HepG2 (cell line): ENCODE results near the gene SDF2. TPM values are rescaled to one million over a fixed set of nuclear protein-coding genes. Genes with fewer than 3 reads are reported as not detected.

Source experiments
- ATAC-seq: fragments of 200-7000 bp; cut with Tn5 transposase; 3 replicates; pipeline ENCODE4 v1.9.1; 2020; ENCODE audit warnings: mild to moderate bottlenecking, moderate library complexity
- BruUV-seq: library from RNA; stranded (reverse); fragments of 400-500 nt; replicated peaks from 2 replicates; lab custom pipeline; 2021; lab: Mats Ljungman, UMichigan
- CTCF ChIA-PET: fragments of 300-600 bp; formaldehyde crosslinking; extraction: SDS; loops from one replicate; lab custom pipeline; 2021; ENCODE audit warnings: low total read pairs, inconsistent platforms, low intra/inter-chr PET ratio; lab: Yijun Ruan, JAX
- POLR2A ChIA-PET: fragments of 350-600 bp; sonication (Branson Sonifier 250); formaldehyde crosslinking; loops from one replicate; lab custom pipeline; 2020; ENCODE audit warnings: antibody characterized with exemption, inconsistent platforms; lab: Yijun Ruan, JAX
- DNase-seq: peaks from one replicate; pipeline ENCODE4 v3.0.0-alpha.2; 2015; ENCODE audit warnings: low spot score
- FAIRE-seq: peaks from 3 replicates; lab custom pipeline; 2011; peaks lifted over from hg19 to GRCh38; lab: Jason Lieb, UNC
- H2AFZ ChIP-seq: one replicate; pipeline ENCODE4 v1.6.1; 2011; ENCODE audit warnings: low read length, inconsistent platforms
- H3K27ac ChIP-seq: fragments of 300-600 bp; 3 replicates; pipeline ENCODE4 v1.8.0; 2011; ENCODE audit warnings: mixed run types, mild to moderate bottlenecking, mixed read lengths, low read length, inconsistent platforms; ENCODE audit not compliant: insufficient read depth; ENCODE audit errors: extremely low read length
- H3K27me3 ChIP-seq, 2 experiments: fragments of 200-600 bp in 1 of 2; 2 replicates in 1 of 2; 3 replicates in 1 of 2; pipeline versions ENCODE4 v1.6.0 to v1.8.0; 2011; ENCODE audit warnings: low read length in 2 of 2, mild to moderate bottlenecking in 2 of 2, moderate library complexity in 2 of 2, inconsistent platforms in 1 of 2; ENCODE audit not compliant: insufficient read depth in 2 of 2, control insufficient read depth in 1 of 2
- H3K36me3 ChIP-seq, 2 experiments: fragments of 200-600 bp in 1 of 2; replicated peaks in 1 of 2; 2 replicates in 1 of 2; 3 replicates in 1 of 2; pipeline versions ENCODE4 v1.5.1 to v1.8.0; 2011; ENCODE audit warnings: low read length in 2 of 2, inconsistent platforms in 1 of 2; ENCODE audit not compliant: insufficient read depth in 2 of 2, control insufficient read depth in 1 of 2
- H3K4me1 ChIP-seq: 2 replicates; pipeline ENCODE4 v1.5.1; 2012; ENCODE audit warnings: low read length, inconsistent platforms; ENCODE audit not compliant: insufficient read depth
- H3K4me2 ChIP-seq: 2 replicates; pipeline ENCODE4 v1.6.0; 2011; ENCODE audit warnings: low read depth, low read length, inconsistent platforms
- H3K4me3 ChIP-seq, 3 experiments: fragments of 200-600 bp in 1 of 3; sonication (generic), shearing (Covaris generic) in 1 of 3; replicated peaks in 1 of 3; 2 replicates each; pipeline ENCODE4 v1.5.1; 2011 to 2016; ENCODE audit warnings: low read length in 3 of 3, inconsistent platforms in 2 of 3, low read depth in 2 of 3, mild to moderate bottlenecking in 2 of 3, control low read depth in 1 of 3, mixed read lengths in 1 of 3; ENCODE audit not compliant: insufficient read depth in 1 of 3
- H3K79me2 ChIP-seq: one replicate; pipeline ENCODE4 v1.6.1; 2011; ENCODE audit warnings: low read length, inconsistent platforms; ENCODE audit not compliant: insufficient read depth
- H3K9ac ChIP-seq: 2 replicates; pipeline ENCODE4 v1.6.0; 2011; ENCODE audit warnings: mild to moderate bottlenecking, low read depth, low read length, inconsistent platforms; ENCODE audit not compliant: insufficient read depth
- H3K9me3 ChIP-seq: 2 replicates; pipeline ENCODE4 v1.5.1; 2012; ENCODE audit warnings: mild to moderate bottlenecking, low read length
- H4K20me1 ChIP-seq: 2 replicates; pipeline ENCODE4 v1.6.0; 2011; ENCODE audit warnings: inconsistent platforms, mild to moderate bottlenecking, low read length, moderate library complexity; ENCODE audit not compliant: insufficient read depth
- BCL6 ChIP-seq: IDR thresholded peaks from 2 replicates; pipeline ENCODE4 v1.6.1; 2016; ENCODE audit warnings: missing genetic modification reagents, missing compliant biosample characterization
- CENPX ChIP-seq: sonication (generic); formaldehyde crosslinking; IDR thresholded peaks from 2 replicates; pipeline ENCODE4 v1.9.0; 2021; ENCODE audit warnings: mild to moderate bottlenecking, missing genetic modification reagents, moderate library complexity
- HOXA3 ChIP-seq: sonication (generic); formaldehyde crosslinking; IDR thresholded peaks from 2 replicates; pipeline ENCODE4 v1.5.0; 2020; ENCODE audit warnings: missing genetic modification reagents
- NFE2L1 ChIP-seq: sonication (generic); formaldehyde crosslinking; IDR thresholded peaks from 2 replicates; pipeline ENCODE4 v1.4.0; 2020; ENCODE audit warnings: missing genetic modification reagents, mild to moderate bottlenecking, borderline replicate concordance
- RBM39 ChIP-seq: fragments of 200-400 bp; formaldehyde crosslinking; IDR thresholded peaks from one replicate; pipeline ENCODE4 v1.6.1; 2018; ENCODE audit warnings: antibody characterized with exemption, mild to moderate bottlenecking, low read depth, low read length; ENCODE audit not compliant: poor library complexity, severe bottlenecking
- SALL2 ChIP-seq: sonication (generic); formaldehyde crosslinking; IDR thresholded peaks from 2 replicates; pipeline ENCODE4 v1.8.1; 2023; ENCODE audit warnings: mild to moderate bottlenecking, missing genetic modification reagents, inconsistent platforms
- SPEN ChIP-seq: sonication (generic); formaldehyde crosslinking; IDR thresholded peaks from 2 replicates; pipeline ENCODE4 v1.5.1; 2020; ENCODE audit warnings: low read depth, mild to moderate bottlenecking, missing genetic modification reagents
- TARDBP ChIP-seq: sonication (generic); formaldehyde crosslinking; IDR thresholded peaks from 2 replicates; pipeline ENCODE4 v1.8.0; 2022; ENCODE audit warnings: mild to moderate bottlenecking, missing genetic modification reagents
- ZBTB38 ChIP-seq: sonication (generic); formaldehyde crosslinking; IDR thresholded peaks from 2 replicates; pipeline ENCODE4 v1.5.1; 2020; ENCODE audit warnings: mild to moderate bottlenecking, missing genetic modification reagents
- ZBTB43 ChIP-seq: sonication (generic); formaldehyde crosslinking; conservative IDR thresholded peaks from 2 replicates; pipeline ENCODE4 v1.4.0; 2020; ENCODE audit warnings: missing genetic modification reagents
- ZFP37 ChIP-seq: sonication (generic); formaldehyde crosslinking; IDR thresholded peaks from 2 replicates; pipeline ENCODE4 v1.4.0; 2020; ENCODE audit warnings: missing genetic modification reagents, borderline replicate concordance
- ZNF234 ChIP-seq: sonication (generic); formaldehyde crosslinking; conservative IDR thresholded peaks from 2 replicates; pipeline ENCODE4 v1.5.1; 2020; ENCODE audit warnings: mild to moderate bottlenecking, missing genetic modification reagents
- ZNF30 ChIP-seq: sonication (generic); formaldehyde crosslinking; IDR thresholded peaks from 2 replicates; pipeline ENCODE4 v1.5.0; 2020; ENCODE audit warnings: mild to moderate bottlenecking, missing genetic modification reagents
- ZNF317 ChIP-seq: sonication (generic); formaldehyde crosslinking; IDR thresholded peaks from 2 replicates; pipeline ENCODE4 v1.5.0; 2020; ENCODE audit warnings: mild to moderate bottlenecking, missing genetic modification reagents
- ZNF510 ChIP-seq: sonication (generic); formaldehyde crosslinking; IDR thresholded peaks from 2 replicates; pipeline ENCODE4 v1.4.0; 2020; ENCODE audit warnings: low read depth, mild to moderate bottlenecking, missing genetic modification reagents
- ZNF556 ChIP-seq: sonication (generic); formaldehyde crosslinking; IDR thresholded peaks from 2 replicates; pipeline ENCODE4 v1.4.0; 2020; ENCODE audit warnings: mild to moderate bottlenecking, missing genetic modification reagents, borderline replicate concordance
- ZNF629 ChIP-seq: sonication (generic); formaldehyde crosslinking; conservative IDR thresholded peaks from 2 replicates; pipeline ENCODE4 v1.5.0; 2020; ENCODE audit warnings: missing genetic modification reagents
- WGBS: methylation state at CpG from one replicate; pipeline ENCODE4 v1.1.6; 2017; ENCODE audit warnings: low lambda C conversion rate; 5-methylcytosine and 5-hydroxymethylcytosine counted together
- in situ Hi-C: cut with HindIII; loops from 2 replicates; pipeline ENCODE4 v1.10.0; 2017; ENCODE audit warnings: low pct_unique_long_range_greater_than_20kb; ENCODE audit not compliant: extremely low pct_ligation_motif_present
- intact Hi-C: fragments of 100-400 bp; cut with micrococcal nuclease; formaldehyde crosslinking; loops from one replicate; pipeline ENCODE4 v1.10.0; 2022; ENCODE audit not compliant: unreplicated experiment
- polyA plus RNA-seq, 8 experiments: library from polyadenylated mRNA; depleted of rRNA in 3 of 8; stranded (reverse) in 7 of 8; unstranded in 1 of 8; fragments of >200 nt; fragmentation: Illumina TruSeq in 4 of 8; extraction: Trizol in 4 of 8; gene quantifications; 2 replicates each; pipeline versions ENCODE4 v1.2.1 to v1.2.3, GENCODE V29; 2011 to 2016; ENCODE audit warnings: low read depth in 4 of 8, missing spikeins in 1 of 8, mixed read lengths in 1 of 8; ENCODE audit not compliant: insufficient read depth in 1 of 8
- total RNA-seq, 5 experiments: library from RNA; depleted of rRNA; stranded (reverse); fragments of >200 nt; fragmentation: Illumina TruSeq; extraction: Trizol; gene quantifications; 2 replicates each; pipeline ENCODE4 v1.2.3, GENCODE V29; 2016; ENCODE audit warnings: low read depth in 1 of 5
- TF ChIP-seq, protein P1 (sequence below): sonication (generic); formaldehyde crosslinking; IDR thresholded peaks from 2 replicates; pipeline ENCODE4 v1.5.0; 2020; ENCODE audit warnings: missing genetic modification reagents, mild to moderate bottlenecking, borderline replicate concordance
- TF ChIP-seq, protein P2 (sequence below): IDR thresholded peaks from 2 replicates; pipeline ENCODE4 v1.6.1; 2016; ENCODE audit warnings: mild to moderate bottlenecking

SDF2 gene
- total and polyA plus RNA-seq, 2 of the 13 experiments (the other 11 are each of a cell fraction or from before 2014, with no cell fraction given), result 58.2 to 58.4 TPM

DNA sequence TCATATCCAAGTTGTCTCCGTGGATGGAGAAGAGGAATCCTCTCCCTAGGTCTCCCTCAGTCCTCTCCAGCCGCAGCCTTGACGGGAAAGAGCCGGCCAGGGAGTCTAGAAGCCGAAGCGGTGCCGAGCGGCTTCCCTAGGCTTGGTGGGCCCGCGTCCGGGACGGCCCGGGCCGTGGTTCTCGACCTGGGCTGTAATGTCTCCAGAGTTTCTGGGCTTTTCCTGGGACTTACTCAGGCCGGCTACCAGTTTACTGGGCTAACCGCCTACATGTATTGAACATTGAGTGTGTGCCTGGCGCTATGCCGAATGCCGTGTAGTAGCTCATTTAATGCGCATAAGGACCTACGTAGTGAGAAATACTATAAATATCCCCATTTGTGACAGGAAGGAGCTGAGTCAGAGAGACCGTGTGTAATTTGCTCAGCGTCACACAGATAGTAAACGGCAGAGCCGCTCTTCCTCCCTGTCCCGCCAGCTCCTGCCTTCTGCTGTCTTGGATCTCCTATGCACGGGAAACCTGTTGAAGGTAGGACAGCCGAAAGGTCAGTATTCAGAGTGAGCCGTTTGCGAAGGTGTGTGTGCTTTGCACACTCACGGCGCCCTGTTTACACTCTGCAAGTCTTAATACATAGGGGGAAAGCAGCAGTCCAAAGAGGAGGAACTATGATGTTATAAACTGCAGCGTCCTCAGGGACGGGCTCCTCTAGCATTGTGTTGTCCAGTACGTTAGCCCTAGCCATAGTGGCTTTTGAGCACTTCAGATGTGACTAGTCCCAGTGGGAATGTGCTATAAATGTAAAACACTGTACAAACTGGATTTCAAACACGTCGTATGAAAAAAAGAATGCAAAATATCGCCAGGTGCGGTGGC is 62.2 kb downstream of the SDF2 start:
- peak overlapping the region; percentile 87 to 95 (median 95) for H3K4me3 ChIP-seq
- H3K27me3 ChIP-seq, result no peaks in the 10 kb centered on the region; a peak in 1 of 5 replicates
- peaks cover 17% of the 10 kb centered on the region for H3K4me1 ChIP-seq
- intact Hi-C loops (loop anchor here (1.0 kb wide), 1 partner anchor 23 kb away; the partner anchor contains the start of gene ALDOC), in situ Hi-C loops (no loop called here)
- peak overlapping the region; percentile 98 for H3K4me2 ChIP-seq
- no peaks in the 10 kb centered on the region for H4K20me1 ChIP-seq
- DNase-seq (peak; percentile 47), ATAC-seq (peak; percentile 74), FAIRE-seq (no peak)
- peak overlapping the region; percentile 88 for H3K9ac ChIP-seq
- WGBS, result 2% methylated on average over 23 of the region's 40 CpGs
- H3K9me3 ChIP-seq, result no peaks in the 10 kb centered on the region
- CTCF ChIA-PET, result no interaction called here
- POLR2A ChIA-PET, result interaction anchor here (1.0 to 1.4 kb wide), 7 partner anchors 11 to 242 kb away, joined by 3 to 7 read pairs (median 5); partner anchors contain the start of genes ALDOC, BLTP2, POLDIP2 and SDF2
- no peaks in the 10 kb centered on the region for H3K36me3 ChIP-seq
- H3K27ac ChIP-seq, result peak overlapping the region; percentile 80
- peaks cover 14% of the 10 kb centered on the region for H3K79me2 ChIP-seq
- TSS peak; percentile 90 for BruUV-seq
- peak overlapping the region; percentile 78 for H2AFZ ChIP-seq
- TF ChIP-seq CENPX (CRISPR knock-in tag) (no peak), ZBTB43 (CRISPR knock-in tag) (peak; percentile 93), ZFP37 (CRISPR knock-in tag) (0 out of 2 replicates have a peak, but pooled peaks have one; percentile 9), ZNF317 (CRISPR knock-in tag) (no peak), HOXA3 (CRISPR knock-in tag) (0 out of 2 replicates have a peak, but pooled peaks have one; percentile 1), ZNF556 (CRISPR knock-in tag) (0 out of 2 replicates have a peak, but pooled peaks have one; percentile 15), ZBTB38 (CRISPR knock-in tag) (peak; percentile 6; the same call in 1 of the 2 replicates), ZNF30 (CRISPR knock-in tag) (no peak), NFE2L1 (CRISPR knock-in tag) (no peak), SPEN (CRISPR knock-in tag) (0 out of 2 replicates have a peak, but pooled peaks have one; percentile 4), ZNF510 (CRISPR knock-in tag) (no peak), BCL6 (0 out of 2 replicates have a peak, but pooled peaks have one; percentile 6), SALL2 (CRISPR knock-in tag) (0 out of 2 replicates have a peak, but pooled peaks have one; percentile 15), TARDBP (CRISPR knock-in tag) (peak; percentile 23), ZNF234 (CRISPR knock-in tag) (0 out of 2 replicates have a peak, but pooled peaks have one; percentile 36), RBM39 (peak; percentile 67), ZNF629 (CRISPR knock-in tag) (peak; percentile 16; the same call in 1 of the 2 replicates)
- TF ChIP-seq, protein P1, sequence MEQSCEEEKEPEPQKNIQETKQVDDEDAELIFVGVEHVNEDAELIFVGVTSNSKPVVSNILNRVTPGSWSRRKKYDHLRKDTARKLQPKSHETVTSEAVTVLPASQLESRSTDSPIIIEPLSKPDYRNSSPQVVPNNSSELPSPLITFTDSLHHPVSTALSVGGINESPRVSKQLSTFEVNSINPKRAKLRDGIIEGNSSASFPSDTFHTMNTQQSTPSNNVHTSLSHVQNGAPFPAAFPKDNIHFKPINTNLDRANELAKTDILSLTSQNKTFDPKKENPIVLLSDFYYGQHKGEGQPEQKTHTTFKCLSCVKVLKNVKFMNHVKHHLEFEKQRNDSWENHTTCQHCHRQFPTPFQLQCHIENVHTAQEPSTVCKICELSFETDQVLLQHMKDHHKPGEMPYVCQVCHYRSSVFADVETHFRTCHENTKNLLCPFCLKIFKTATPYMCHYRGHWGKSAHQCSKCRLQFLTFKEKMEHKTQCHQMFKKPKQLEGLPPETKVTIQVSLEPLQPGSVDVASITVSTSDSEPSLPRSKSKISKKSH (CRISPR knock-in tag), result peak; percentile 13; the same call in 1 of the 2 replicates
- TF ChIP-seq, protein P2, sequence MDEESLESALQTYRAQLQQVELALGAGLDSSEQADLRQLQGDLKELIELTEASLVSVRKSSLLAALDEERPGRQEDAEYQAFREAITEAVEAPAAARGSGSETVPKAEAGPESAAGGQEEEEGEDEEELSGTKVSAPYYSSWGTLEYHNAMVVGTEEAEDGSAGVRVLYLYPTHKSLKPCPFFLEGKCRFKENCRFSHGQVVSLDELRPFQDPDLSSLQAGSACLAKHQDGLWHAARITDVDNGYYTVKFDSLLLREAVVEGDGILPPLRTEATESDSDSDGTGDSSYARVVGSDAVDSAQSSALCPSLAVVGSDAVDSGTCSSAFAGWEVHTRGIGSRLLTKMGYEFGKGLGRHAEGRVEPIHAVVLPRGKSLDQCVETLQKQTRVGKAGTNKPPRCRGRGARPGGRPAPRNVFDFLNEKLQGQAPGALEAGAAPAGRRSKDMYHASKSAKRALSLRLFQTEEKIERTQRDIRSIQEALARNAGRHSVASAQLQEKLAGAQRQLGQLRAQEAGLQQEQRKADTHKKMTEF (CRISPR knock-in tag), result peak; percentile 28; the same call in 1 of the 2 replicates
